GM18502 (cell line): ENCODE measurements around the gene SCFD2.

Experiments
- ATAC-seq: cut with Tn5 transposase; IDR thresholded peaks from one replicate; pipeline ENCODE4 v1.9.1; 2021; ENCODE audit warnings: mild to moderate bottlenecking; ENCODE audit not compliant: unreplicated experiment, poor library complexity

SCFD2 gene

DNA sequence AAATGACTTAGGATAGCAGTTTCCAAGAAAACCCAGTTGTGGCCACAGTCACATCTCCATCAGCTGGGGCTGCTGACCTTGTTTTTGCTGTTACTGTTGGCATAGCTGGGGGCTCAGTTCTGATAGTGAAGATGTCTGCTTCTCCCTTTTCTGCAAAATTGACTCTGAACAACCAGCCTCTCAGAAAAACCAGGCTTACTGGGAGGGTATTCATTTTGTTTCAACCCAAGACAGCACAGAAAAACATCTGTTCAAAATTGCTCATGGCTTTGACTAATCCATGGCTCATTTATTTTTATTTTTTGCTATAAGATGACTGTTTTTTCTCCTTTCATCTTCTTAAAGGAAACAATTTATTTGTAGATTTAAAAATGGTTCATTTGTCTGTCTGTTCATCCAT lies 450.7 kb downstream of the SCFD2 start:
- no peak for ATAC-seq

GRCh38 chr4:52914051-52914605 lies 451.7 kb downstream of the SCFD2 start:
- no peak for ATAC-seq

- no peak for ATAC-seq
Measured at GRCh38 chr4:52912608-52913007, 453.3 kb downstream of the SCFD2 start.

DNA sequence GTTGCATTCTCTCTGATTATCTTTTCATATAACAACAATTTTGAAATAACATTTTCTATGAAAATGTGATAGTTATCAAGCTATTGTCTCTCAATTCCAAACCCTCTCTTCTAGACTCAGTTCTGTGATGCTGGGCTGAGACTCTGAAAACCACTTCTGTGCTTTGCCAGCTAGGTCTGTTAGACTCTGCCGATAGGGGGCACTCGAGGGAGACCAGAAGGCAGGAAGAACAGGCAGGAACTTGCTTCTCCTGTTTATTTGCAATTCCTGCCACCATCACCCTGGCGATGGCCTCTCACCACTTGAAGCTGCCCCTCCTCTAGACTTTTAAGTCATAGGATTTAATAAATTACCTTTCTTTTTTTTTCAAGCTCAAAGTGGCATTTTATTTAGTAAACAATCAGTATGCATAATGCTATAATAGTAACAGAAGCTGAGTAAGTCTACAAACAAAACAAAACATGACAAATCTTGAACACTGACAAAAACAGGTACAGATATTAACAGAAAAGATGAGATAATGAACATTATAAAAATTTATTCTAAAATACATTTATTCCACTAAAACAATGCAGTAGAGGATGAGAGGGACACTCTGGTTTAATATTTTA lies 454.1 kb downstream of the SCFD2 start:
- peak; percentile 87 for ATAC-seq

GRCh38 chr4:52910115-52910514 lies 455.7 kb downstream of the SCFD2 start:
- no peak for ATAC-seq

- ATAC-seq, result no peak
Measured at GRCh38 chr4:52907510-52907909, 458.4 kb downstream of the SCFD2 start.

GRCh38 chr4:52904421-52904820 lies 461.4 kb downstream of the SCFD2 start:
- no peak for ATAC-seq

- ATAC-seq, result no peak
Measured at GRCh38 chr4:52903273-52903672, 462.6 kb downstream of the SCFD2 start.

GRCh38 chr4:52894443-52894842 lies 471.4 kb downstream of the SCFD2 start:
- ATAC-seq, result no peak

DNA sequence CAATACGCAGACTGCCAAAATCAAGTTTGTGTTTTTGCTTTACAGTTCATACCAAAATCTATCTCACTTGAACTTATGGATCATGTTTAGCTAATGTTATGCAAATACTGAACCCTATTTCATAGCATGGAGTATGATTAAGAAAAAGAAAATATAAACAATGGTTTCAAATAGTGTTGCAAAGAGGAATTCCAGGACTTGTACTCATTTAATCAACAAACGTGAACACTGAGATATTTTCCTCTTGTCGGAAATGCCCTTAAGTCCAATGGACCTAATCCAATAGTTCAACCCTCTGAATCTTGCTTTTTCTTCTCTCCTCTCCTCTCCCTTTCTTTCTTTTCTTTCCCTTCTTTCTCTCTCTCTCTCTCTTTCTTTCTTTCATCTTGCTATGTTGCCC lies 473.0 kb downstream of the SCFD2 start:
- ATAC-seq, result no peak

DNA sequence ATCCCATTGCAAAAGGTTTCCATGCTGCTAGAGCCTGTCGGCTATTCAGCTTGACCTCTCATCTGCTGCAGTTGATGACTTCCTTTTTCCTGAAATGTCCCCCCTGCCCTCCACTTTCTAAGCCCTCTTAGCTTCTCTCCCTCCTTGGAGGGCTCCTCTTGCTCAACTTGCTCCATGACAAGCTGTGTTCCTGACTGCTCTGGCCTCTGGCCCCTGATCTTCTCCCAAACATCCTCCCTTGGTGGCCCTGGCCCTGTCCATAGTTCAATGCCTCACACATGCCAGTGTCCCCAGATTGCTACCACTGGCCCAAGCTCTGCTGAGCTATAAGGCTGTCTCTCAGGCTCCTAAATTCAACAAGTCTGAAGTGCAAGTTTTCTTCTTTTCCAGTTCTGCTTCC lies 474.1 kb downstream of the SCFD2 start:
- no peak for ATAC-seq

- ATAC-seq, result no peak
Measured at GRCh38 chr4:52890521-52890791, 475.4 kb downstream of the SCFD2 start.

- ATAC-seq, result no peak
Measured at GRCh38 chr4:52889778-52890520, 475.9 kb downstream of the SCFD2 start.

DNA sequence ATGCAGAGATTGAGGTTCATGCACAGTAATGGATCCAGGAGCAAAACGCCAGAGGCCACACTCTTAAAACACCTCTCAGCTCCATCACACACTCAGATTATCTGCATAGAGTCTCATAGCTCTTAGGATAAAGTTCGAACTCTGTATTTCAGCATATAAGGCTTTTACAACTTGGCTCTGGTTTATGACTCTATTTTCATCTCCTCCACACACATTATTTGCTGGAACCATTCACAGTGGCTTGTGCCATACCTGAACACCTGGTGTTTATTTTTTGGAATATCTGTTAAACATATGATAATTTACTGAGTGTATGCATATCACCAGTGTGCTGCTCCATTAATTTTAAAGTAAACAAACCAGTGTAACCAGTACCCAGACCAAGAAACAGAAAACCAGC lies 476.5 kb downstream of the SCFD2 start:
- ATAC-seq, result no peak

DNA sequence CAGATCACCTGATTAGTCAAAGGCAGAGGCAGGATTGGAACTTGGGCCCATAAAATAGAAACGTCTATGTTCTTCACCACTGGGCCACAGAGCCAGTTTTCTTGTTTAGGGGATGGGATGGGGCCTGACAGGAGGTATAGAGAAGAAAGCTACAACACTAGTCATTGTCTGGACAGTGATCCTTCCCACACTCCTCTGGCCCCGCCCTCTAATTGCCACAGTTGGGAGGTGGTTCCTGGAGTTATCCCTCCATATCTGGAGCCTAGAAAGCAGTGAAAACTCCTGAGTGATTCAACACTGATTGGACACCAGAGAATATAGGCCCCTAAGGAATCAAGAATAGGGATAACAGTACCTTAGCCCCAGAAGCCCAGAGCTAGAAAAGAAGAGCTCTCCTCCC lies 480.9 kb downstream of the SCFD2 start:
- no peak for ATAC-seq

- ATAC-seq, result no peak
Measured at GRCh38 chr4:52883707-52884669, 481.9 kb downstream of the SCFD2 start.

GRCh38 chr4:52883183-52883621 lies 482.7 kb downstream of the SCFD2 start:
- ATAC-seq, result no peak

GRCh38 chr4:52880994-52881393 lies 484.9 kb downstream of the SCFD2 start:
- ATAC-seq, result no peak

DNA sequence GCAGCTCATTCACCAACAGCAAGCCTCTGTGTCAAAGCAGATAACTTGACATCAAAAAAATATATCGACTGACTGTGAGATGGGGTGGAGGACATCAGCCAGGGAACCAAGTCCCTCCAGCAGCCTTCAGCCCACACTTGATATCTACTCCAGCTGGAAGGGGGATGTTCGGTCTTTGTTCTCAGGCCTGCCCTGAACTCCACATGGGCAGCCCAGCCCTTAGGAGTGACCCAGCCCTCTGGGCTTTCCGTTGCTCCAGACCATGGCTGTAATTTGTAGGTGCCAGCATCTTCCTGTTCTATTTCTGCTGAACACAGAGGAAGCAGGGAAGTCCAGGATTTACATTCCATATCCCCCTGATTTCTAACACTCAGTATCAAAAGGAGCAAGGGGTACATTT lies 486.4 kb downstream of the SCFD2 start:
- no peak for ATAC-seq

- no peak for ATAC-seq
Measured at GRCh38 chr4:52877694-52878093, 488.2 kb downstream of the SCFD2 start.

GRCh38 chr4:52877036-52877435 lies 488.8 kb downstream of the SCFD2 start:
- no peak for ATAC-seq
